SU-DHL-6 (cell line): ENCODE measurements around the gene MAP3K10.

Experiments used
- EZH2phosphoT487 ChIP-seq: fragments of 200-600 bp; sonication (generic), shearing (Covaris generic); conservative IDR thresholded peaks from 2 replicates; pipeline ENCODE4 v1.6.1; 2018; ENCODE audit warnings: mild to moderate bottlenecking, antibody characterized with exemption, low read length, moderate library complexity, mixed read lengths
- TF ChIP-seq, protein P1 (sequence below): fragments of 200-600 bp; sonication (generic); IDR thresholded peaks from one replicate; pipeline ENCODE4 v1.5.1; 2017; ENCODE audit warnings: antibody characterized with exemption, mild to moderate bottlenecking, low read length, moderate library complexity; ENCODE audit not compliant: insufficient read depth, poor library complexity, severe bottlenecking

DNA sequence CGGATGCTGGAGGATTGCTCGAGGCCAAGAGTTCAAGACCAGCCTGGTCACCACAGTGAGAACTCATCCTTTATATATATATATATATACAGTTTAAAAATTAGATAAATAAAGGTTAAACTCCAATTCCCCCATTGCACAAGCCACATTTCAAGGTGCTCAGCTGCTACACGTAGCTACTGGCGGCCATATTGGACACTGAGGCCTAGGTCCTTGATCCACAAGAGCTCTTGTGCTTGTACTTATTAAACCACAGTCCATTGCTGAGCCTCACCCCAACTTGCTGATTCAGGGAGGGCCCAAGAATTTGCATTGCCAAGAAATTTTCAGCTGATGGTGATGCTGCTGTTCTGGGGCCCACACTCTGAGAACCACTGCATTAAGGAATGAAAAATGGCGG, 17.4 kb downstream of the MAP3K10 start:
- TF ChIP-seq, protein P1, sequence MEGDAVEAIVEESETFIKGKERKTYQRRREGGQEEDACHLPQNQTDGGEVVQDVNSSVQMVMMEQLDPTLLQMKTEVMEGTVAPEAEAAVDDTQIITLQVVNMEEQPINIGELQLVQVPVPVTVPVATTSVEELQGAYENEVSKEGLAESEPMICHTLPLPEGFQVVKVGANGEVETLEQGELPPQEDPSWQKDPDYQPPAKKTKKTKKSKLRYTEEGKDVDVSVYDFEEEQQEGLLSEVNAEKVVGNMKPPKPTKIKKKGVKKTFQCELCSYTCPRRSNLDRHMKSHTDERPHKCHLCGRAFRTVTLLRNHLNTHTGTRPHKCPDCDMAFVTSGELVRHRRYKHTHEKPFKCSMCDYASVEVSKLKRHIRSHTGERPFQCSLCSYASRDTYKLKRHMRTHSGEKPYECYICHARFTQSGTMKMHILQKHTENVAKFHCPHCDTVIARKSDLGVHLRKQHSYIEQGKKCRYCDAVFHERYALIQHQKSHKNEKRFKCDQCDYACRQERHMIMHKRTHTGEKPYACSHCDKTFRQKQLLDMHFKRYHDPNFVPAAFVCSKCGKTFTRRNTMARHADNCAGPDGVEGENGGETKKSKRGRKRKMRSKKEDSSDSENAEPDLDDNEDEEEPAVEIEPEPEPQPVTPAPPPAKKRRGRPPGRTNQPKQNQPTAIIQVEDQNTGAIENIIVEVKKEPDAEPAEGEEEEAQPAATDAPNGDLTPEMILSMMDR: no peak
- TF ChIP-seq EZH2phosphoT487: no peak
